ENCODE results near the gene RPEL1.

The RPEL1 gene

GRCh38 chr10:103276251-103276895 is 30.7 kb downstream of the RPEL1 start:
- DNase-seq (ENCODE audit: insufficient read length, low spot score), result no peak
- no peak for TF ChIP-seq CTCF (IDR thresholded peaks at IDR 0.05; ENCODE audit: insufficient read depth, missing control alignments)
- FAIRE-seq, result no peak

DNA sequence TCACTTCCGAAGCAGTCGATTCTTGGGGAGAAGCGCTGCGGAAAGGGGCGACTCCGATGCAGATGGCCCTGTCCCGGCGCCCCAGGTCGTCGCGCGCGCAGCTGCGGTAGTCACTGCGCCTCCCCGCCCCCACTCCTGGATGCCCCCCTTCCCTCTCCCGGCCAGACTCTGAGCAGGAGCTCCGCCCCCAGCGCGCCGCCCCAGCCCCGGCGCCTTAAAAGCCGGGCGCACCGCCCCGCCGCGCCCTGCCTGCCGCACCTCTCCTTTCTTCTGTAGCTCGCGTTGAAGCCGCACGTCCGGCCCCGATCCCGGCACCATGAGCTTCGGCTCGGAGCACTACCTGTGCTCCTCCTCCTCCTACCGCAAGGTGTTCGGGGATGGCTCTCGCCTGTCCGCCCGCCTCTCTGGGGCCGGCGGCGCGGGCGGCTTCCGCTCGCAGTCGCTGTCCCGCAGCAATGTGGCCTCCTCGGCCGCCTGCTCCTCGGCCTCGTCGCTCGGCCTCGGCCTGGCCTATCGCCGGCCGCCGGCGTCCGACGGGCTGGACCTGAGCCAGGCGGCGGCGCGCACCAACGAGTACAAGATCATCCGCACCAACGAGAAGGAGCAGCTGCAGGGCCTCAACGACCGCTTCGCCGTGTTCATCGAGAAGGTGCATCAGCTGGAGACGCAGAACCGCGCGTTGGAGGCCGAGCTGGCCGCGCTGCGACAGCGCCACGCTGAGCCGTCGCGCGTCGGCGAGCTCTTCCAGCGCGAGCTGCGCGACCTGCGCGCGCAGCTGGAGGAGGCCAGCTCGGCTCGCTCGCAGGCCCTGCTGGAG is 31.4 kb downstream of the RPEL1 start, which contains the start of gene INA:
INA (plus strand) TSS at position 243 of the 817 bp plus-strand sequence; CDS start at position 317, 74 bp downstream.
- FAIRE-seq, result no peak
- peak; percentile 89 for DNase-seq (ENCODE audit: insufficient read length, low spot score)
- no peak for TF ChIP-seq CTCF (IDR thresholded peaks at IDR 0.05; ENCODE audit: insufficient read depth, missing control alignments)

DNA sequence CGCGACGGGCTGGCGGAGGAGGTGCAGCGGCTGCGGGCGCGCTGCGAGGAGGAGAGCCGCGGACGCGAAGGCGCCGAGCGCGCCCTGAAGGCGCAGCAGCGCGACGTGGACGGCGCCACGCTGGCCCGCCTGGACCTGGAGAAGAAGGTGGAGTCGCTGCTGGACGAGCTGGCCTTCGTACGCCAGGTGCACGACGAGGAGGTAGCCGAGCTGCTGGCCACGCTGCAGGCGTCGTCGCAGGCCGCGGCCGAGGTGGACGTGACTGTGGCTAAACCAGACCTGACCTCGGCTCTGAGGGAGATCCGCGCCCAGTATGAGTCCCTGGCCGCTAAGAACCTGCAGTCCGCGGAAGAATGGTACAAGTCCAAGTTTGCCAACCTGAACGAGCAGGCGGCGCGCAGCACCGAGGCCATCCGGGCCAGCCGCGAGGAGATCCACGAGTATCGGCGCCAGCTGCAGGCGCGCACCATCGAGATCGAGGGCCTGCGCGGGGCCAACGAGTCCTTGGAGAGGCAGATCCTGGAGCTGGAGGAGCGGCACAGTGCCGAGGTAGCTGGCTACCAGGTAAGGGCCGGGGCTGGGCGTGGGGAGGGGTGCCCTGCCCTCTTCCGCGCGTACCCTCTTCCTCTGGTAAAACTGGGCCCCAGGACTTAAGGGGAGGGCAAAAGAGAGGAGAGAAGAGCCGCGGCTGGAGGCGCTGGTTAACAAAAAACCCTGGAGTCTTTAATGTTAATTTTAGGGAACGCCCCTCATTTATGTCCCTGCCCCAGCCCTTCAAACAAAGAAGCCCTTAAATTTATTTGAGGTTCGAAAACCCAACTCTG is 32.2 kb downstream of the RPEL1 start:
- FAIRE-seq, result no peak
- TF ChIP-seq CTCF (IDR thresholded peaks at IDR 0.05; ENCODE audit: insufficient read depth, missing control alignments), result no peak
- no peak for DNase-seq (ENCODE audit: insufficient read length, low spot score)

- no peak for DNase-seq (ENCODE audit: insufficient read length, low spot score)
- no peak for FAIRE-seq
- no peak for TF ChIP-seq CTCF (IDR thresholded peaks at IDR 0.05; ENCODE audit: insufficient read depth, missing control alignments)
Measured at GRCh38 chr10:103278537-103278823, 32.8 kb downstream of the RPEL1 start.

DNA sequence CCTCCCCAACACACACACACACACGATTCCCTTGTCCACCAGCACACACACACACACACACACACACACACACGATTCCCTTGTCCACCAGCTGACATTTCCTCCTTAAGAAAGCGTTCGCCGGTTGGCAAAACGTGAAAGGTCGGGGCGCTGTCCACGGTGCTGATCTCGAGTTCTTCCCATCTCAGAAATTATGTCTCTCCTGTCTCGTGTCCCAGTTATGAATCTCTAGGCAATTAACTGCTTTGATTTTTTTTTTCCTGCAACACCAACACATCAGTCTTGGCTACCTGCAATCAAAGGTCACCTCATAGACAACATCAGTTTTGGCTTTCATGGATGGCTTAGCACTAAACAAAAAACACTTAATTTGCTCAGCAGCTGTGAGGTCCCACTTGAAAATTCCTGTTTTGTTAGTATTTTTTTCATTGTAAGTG is 33.2 kb downstream of the RPEL1 start:
- FAIRE-seq (no peak), DNase-seq (ENCODE audit: insufficient read length, low spot score) (no peak)

DNA sequence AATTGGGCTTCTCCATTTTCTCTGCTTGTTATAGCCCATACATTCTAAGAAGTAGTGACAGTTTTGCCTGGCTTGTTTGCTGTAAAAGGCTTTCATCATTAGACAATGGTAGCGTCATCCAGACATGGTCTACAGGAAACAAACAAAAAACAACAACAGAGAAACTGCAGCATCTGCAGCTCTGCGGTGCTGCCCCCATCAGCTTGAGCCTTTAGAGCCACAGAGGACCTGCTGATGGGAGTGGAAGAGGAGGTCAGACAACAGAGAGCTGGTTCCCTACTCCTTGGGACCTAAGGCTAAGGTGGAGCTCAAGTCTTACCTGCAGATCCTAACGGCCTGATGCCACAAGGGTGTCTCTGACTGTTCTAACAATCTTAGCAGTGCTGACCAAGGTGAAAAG is 34.3 kb downstream of the RPEL1 start:
- no peak for FAIRE-seq
- no peak for TF ChIP-seq CTCF (IDR thresholded peaks at IDR 0.05; ENCODE audit: insufficient read depth, missing control alignments)

More for the DNA sequence above, 33.2 kb downstream of the RPEL1 start:
- TF ChIP-seq CTCF (IDR thresholded peaks at IDR 0.05; ENCODE audit: insufficient read depth, missing control alignments), result no peak

More for the DNA sequence above, 34.3 kb downstream of the RPEL1 start:
- DNase-seq (ENCODE audit: insufficient read length, low spot score), result no peak
